HK-2 (cell line): ENCODE data around the gene QSOX2.
A peak's percentile ranks its signal among the peaks of the same experiment; 100 is the strongest.

ENCODE experiments used
- DNase-seq: peaks from one replicate; pipeline ENCODE4 v3.0.0-alpha.2; 2018; ENCODE audit not compliant: unreplicated experiment

Gene QSOX2

DNA sequence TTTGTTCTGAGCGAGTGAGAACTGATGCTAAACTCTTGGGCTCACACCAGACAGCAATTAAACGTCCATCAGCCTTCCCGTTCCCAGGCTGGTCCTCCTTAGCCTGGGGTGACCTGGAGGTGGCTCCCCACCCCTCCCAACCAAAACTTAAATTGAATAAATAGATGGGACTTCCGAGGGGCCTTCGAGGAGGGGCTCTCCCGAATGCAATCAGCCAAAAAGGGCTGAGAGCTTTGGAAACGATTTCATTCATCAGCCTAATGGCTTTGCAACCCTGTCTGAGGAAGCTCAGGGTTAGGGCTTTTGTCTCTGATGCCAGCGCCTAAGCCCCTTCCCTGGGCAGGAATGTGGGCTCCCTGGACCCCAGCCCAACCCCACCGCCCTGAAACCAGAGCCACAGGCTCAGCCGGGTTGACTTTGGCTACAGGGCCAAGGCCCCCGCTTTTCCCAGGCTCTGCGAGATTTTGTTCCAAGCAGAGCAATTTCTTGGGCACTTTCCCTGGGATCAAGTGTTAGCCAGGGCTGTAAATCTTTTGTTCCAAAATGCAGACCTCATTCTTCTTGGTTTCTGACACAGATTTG, 69.9 kb downstream of the QSOX2 start:
- DNase-seq = no peak

DNA sequence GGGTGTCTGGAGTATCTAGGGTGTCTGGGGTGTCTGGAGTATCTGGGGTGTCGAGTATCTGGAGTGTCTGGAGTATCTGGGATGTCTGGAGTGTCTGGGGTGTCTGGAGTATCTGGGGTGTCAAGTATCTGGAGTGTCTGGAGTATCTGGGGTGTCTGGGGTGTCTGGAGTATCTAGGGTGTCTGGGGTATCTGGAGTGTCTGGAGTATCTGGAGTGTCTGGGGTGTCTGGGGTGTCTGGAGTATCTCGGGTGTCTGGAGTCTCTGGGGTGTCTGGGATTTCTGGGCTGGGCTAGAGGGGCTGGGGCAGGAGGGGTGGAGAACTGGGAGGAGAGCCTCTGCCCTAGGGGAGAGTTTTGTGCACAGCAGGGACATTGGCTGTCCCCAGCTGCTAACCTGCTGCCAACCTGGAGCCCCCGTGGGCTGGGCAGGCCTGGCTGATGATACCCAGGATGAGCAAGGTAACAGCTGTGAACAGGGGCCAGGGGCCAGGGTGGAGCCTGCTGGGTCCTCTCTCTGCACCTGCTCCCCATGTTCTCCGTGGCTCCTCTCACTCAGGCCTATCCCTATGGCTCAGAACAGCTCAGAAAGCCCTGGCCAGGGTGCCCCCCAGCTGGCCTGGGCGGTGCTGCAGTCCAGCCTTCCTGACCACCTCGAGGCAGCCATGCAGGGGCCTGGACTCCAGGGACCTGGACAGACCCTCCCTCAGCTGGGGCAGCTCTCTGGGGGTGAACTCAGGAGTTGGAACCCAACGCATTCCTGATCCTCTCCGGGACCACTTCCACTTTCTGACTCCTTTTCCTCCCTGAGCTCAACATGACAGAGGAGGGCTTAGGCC, 70.6 kb downstream of the QSOX2 start:
- no peak for DNase-seq

DNA sequence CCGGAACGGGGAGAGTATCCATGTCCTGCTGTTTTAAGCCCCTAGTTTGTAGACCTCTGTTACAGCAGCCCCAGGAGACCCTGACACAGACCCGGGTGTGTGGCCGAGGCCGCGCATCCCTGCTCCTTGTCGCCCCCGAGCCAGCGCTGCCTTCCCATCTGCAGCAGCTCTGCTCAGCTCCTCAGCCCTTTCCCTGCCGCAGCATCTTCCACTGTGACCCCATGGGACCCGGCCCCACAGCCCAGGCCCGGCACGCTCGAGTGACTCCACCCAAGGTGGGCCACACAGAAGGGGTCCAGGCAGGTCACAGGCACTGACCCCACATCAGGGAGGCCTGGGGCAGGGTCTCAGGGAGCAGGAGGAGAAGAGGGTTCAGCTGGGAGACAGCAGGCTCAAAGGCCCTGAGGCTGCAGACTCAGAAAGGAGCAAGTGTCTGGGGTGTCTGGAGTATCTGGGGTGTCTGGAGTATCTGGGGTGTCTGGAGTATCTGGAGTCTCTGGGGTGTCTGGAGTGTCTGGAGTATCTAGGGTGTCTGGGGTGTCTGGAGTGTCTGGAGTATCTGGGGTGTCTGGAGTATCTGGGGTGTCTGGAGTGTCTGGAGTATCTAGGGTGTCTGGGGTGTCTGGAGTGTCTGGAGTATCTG, 71.8 kb downstream of the QSOX2 start:
- DNase-seq = no peak

DNA sequence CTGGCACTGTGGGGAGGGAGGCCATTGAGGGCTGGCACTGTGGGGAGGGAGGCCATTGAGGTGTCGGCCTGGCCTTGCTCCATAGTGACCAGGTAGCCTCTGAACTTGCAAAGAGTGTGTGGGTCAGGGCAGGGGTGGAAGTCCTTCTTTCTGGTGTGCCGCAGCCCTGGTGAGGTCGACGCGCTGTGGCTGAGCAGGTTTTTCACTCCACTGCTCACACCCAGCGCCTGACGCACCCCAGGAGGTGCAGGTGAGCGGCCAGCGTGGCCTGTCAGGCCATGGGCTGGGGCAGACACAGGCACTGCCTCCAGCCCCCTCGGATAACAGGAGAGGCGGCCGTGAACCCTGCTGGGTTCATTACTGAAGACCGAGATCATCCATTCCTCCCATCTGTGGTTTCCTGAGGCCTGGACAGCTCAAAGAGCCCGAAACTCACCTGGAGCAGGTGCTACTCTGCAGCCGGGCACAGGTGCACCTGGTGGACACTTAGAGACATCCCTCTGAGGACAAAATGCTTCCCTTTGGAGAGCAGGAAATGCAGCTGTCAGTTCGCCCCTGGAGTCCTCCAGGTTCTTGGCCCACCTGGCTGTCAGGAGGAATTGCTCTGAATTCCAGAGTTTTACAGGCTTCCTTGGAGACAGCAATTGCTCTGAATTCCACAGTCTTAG, 73.1 kb downstream of the QSOX2 start:
- no peak for DNase-seq

DNA sequence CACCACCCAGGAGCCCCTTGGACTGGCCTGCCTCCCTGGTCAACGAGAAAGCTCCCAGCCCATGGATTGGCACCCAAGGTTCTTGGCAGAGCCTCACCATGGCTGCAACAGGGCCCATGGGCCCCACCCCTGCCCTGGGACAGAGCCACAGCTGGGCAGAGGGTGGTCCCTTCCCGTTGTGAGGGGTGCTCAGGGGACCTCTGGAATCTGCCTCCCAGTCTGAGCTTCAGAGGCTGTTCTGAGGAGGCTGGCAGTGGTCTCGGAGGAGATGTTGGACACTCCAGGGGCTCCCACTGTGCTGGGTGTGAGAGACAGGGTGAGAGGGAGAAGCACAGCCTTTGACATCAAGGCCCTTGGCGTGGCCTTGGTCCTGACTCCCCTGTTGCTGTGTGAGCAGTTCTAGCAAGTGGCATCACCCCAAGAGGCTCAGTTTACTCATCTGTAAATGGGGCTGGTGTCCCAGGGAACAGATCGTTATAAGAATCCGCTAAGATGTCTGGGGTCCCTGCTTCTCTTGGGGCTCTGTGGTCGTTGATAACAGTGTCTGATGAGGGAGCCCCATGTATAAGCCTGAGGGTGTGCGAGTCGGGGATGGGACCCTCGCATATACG, 73.7 kb downstream of the QSOX2 start:
- DNase-seq = no peak

DNA sequence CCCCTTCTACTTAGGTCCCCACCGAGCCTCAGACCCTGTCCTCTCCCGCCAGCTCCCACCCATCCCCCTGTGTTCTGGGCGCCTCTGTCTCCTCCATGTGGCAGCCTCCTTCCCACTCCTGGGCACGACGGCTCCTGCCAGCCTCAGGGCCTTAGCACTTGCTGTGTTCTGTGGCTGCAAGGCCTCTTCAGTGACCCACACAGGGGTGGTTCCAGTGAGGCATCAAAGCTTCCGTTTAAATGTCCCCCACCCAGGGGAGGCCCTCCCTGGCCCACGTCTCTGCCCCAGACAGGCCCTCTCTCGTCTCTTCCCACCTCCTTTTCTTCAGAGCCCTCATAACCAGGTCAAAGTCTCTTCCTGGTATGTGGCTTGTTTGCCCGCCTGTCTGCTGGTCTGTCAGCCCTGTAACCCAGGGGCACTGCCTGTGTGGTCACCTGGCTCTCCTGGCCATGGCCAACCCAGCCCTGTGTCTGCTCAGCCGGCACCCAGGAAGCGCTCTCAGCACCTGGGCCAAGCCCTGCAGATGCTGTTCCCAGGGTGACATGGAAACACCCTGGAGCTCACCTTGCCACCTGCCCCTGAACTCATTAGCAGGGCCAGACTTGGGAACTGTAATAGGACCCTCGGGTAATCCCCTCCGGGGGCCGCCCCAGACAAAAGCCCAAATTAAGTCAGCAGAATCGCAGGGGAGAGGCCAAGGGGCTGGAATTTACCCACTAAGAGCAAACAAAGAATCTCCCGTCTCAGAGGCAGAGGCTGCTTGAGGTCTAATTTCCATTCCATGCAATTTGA, 74.4 kb downstream of the QSOX2 start:
- DNase-seq = no peak

DNA sequence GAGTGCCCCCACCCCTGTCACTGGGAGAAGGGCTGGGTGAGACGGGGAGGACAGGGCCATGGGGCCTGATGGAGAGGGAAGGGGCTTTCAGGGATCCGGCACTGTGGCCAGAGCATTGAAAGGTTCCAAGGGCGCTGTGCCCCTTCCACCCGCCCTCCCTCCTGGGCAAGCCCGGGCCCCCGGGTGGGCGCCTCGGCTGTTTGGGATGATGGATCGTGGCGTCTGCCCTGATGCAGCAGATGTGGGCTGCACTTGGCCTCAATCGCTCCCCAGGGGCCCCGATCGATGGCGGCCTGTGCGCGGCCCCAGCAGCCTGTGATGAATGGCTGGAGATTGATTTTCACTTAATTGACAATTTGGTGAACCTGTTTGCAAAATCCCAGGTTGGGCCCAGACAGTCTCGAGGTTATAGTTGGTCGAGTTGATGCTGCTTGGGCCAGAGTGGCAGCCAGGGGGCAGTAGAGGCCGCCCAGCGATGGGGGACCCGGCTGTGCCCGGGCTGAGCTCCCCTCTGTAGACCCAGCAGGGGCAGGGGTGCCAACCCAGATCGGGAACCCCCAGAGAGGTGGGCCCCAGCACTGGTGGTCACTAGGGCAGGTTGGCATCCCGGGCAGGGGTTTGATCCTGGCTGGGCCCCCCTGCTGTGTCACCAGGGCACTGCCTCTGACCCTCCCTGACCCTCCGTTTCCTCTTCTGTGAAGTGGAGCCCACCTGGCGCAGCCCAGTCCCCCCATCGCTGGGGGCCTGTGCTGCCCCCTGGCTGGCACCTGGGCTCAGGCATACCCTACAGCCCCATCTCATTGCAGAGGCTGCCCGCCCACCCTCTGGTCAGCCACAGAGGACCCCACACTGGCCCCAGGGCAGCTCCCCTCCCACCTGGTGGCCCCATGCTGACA, 75.4 kb downstream of the QSOX2 start:
- peak; percentile 37 for DNase-seq

DNA sequence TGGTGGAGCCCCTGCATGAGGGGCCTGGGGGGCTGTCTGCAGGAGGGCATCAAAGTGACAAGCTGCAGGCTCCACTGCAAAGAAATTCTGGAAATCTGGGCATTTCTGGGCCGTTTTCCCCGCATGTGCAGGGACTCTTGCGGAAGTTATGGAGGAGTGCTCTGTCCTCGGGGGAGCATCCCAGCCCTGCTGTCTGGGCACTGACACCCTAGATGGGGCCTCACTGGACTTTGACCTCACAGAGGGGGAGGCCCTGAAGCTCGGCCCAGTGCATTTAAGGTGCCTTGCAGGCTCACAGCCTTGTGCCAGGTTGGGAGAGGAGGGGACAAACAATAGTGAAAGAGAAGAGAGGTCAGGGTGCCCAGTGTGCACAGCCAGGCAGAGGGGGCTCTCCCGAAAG, 76.1 kb downstream of the QSOX2 start:
- DNase-seq = no peak

DNA sequence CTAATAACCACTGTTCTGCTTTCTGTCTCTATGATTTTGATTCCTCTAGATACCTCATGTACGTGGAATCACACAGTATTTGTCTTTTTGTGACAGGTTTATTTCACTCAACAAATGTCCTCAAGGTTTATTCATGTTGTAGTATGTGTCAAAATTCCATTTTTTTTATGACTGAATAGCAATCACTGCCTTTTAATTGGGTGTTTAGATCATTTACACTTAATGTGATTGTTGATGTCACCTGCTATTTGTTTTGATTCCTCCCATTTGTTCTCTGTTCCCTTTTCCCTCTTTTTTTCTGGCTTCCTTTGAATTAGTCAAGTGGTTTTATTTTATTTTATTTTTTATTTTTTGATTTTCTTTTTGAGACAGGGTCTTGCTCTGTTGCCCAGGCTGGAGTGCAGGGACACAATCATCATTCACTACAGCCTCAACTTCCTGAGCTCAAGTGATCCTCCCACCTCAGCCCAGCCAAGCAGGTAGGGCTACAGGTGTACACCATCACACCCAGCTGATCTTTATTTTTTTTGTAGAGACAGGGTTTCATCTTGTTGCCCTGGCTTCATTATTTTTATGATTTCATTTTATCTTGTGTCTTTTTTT, 82.3 kb downstream of the QSOX2 start:
- no peak for DNase-seq

DNA sequence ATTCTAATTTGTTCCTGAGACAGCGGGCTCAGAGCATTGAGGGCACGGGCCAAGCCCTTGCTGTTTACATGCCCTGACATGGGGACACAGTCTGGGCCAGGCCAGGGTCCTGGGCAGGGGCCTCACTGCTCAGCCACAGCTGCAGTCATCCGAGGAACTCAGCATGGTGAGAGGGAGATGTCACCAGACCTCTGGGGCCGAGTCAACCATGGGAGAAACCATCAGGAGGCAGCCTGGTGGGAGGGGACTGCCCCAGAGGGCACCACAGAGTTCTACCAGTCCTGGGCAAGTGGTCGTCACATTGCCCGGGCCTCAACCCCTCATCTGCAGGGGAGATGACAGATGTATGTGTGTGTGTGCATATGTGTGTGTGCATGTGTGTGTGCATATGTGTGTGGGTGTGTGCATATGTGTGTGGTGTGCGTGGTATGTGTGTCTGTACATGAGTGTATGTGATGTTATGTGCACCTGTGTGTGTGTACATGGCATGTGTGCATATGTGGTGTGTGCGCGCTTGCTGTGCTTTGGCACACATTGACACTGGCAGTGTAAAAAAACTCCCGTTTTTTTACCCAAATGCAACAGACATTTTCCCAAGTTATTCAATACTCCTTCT, 84.5 kb downstream of the QSOX2 start:
- DNase-seq = no peak

DNA sequence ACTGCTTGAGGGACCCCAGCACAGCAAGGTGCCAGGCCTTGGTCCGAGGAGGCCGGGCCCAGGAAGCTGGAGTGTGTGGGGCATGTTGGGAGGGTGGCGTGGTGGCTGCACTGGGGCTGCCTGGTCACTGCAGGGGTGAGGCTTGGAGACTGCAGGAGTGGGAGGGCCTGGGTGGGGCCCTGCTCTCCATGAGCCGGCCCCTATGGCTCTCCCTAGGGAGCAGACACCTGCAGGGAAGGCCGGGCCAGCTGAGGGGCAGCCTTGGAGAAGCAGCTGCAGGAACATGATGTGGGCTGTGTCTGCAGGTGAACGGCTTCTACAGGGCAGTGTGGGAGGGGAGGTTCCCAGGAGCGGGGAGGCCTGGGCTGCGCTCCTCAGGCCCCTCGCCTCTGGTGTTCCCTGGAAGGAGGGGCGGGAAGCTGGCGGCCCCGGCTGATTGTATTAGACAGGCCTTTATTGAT, 85.2 kb downstream of the QSOX2 start:
- no peak for DNase-seq

DNA sequence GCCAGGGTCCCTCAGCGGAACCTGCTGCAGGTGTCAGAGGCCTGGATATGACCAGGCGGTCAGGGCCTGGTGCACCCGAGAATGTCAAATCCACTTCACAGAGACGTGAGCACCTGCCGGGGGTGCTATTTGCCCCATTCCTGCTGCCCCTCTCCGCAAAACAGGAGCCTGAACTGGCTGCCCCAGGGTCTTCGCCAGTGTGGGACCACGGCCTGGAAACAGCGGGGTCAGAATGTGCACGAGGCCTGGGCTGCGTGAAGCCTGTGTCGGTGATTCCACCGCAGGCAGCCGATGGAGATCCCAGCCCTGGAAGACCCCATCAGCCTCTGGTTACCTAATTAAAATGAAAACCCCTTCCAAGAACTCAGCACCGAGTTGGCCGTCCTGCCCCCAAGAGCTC, 85.8 kb downstream of the QSOX2 start:
- DNase-seq = no peak

DNA sequence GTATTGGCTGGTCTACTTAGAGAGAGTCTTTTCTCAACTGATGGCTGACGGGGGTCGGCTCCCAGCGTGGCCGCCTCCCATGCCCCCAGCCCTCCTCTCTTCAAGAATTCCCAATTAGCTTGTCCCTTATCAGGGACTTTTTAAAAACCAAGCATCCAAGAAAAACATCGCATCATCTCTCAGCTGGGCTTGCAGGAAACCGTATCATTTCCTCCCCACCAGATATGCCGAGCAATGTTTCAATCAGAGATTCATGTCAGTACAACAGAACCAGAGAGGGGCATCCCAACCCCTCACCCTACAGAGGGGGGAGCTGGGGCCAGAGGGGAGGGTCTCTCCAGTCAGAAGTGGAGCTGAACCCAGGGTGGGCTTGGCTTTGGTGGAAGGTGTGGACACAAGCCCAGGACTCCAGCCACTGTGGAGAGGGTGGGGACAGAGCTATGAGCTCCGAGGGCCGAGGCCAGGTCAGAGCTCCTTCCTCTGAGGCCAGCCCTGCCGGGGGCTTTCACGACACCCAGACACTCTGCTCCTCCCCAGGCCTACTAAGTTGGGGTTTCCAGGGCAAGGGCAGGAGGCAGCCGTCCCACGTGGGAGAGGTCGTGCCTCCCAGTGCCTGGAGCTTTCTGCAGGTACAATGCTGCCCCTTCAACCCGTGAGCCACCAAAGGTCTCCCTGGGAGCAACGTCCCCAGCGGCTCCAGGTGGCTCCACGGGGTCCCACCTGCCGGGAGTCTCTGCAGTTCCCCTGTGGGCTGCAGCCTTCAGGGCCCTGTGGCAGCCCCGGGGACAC, 87.9 kb downstream of the QSOX2 start:
- no peak for DNase-seq
